Small intestine (tissue), 7 donors: Measurements from ENCODE around the gene VSNL1. TPM values are rescaled to one million over a fixed set of nuclear protein-coding genes. Genes with fewer than 3 reads are reported as not detected.

Experiments used
- DNase-seq, 2 donors: peaks; one replicate each; pipeline versions ENCODE4 v3.0.0 to v3.0.0-alpha.2; 2013
- FAIRE-seq: peaks from 2 replicates; lab custom pipeline; 2012; peaks lifted over from hg19 to GRCh38; lab: Jason Lieb, UNC
- H3K27ac ChIP-seq, 3 donors: one replicate each; pipeline ENCODE4 v1.5.1; 2013; ENCODE audit warnings: low read length in 2 of 3, mild to moderate bottlenecking in 2 of 3, control low read depth in 1 of 3, inconsistent platforms in 1 of 3, low read depth in 1 of 3, moderate library complexity in 1 of 3
- H3K27me3 ChIP-seq, 3 donors: one replicate each; pipeline ENCODE4 v1.6.1; 2013; ENCODE audit warnings: low read length in 3 of 3, inconsistent platforms in 1 of 3; ENCODE audit not compliant: control insufficient read depth in 3 of 3, insufficient read depth in 3 of 3
- H3K36me3 ChIP-seq, 3 donors: one replicate each; pipeline ENCODE4 v1.6.1; 2013; ENCODE audit warnings: low read length in 3 of 3, inconsistent platforms in 1 of 3, low read depth in 1 of 3, mild to moderate bottlenecking in 1 of 3, moderate library complexity in 1 of 3; ENCODE audit not compliant: control insufficient read depth in 3 of 3, insufficient read depth in 2 of 3
- H3K4me1 ChIP-seq, 3 donors: one replicate each; pipeline ENCODE4 v1.6.1; 2013; ENCODE audit warnings: low read length in 2 of 3, inconsistent platforms in 1 of 3, low read depth in 1 of 3, mild to moderate bottlenecking in 1 of 3, moderate library complexity in 1 of 3; ENCODE audit not compliant: control insufficient read depth in 3 of 3, insufficient read depth in 2 of 3
- H3K4me3 ChIP-seq, 3 donors: one replicate each; pipeline ENCODE4 v1.5.1; 2013; ENCODE audit warnings: low read length in 3 of 3, control low read depth in 1 of 3, inconsistent platforms in 1 of 3, low read depth in 1 of 3, mild to moderate bottlenecking in 1 of 3, moderate library complexity in 1 of 3
- H3K9me3 ChIP-seq, 2 donors: one replicate each; pipeline ENCODE4 v1.6.1; 2013; ENCODE audit warnings: low read depth in 1 of 2, low read length in 1 of 2; ENCODE audit not compliant: control insufficient read depth in 2 of 2, insufficient read depth in 1 of 2
- WGBS, 3 donors: extraction: QIAGEN DNeasy Blood & Tissue Kit; methylation state at CpG; one replicate each; pipeline ENCODE4 v1.1.7; 2013; 5-methylcytosine and 5-hydroxymethylcytosine counted together
- polyA plus RNA-seq, 4 donors: library from polyadenylated mRNA; stranded (reverse) in 3 of 4; unstranded in 1 of 4; fragments of 200-250 nt in 3 of 4; fragments of 120-200 nt in 1 of 4; gene quantifications; one replicate each; pipeline versions ENCODE4 v1.2.1 to v1.2.3, GENCODE V29; 2013
- donor health status: healthy with polysubstance abuse.
- donor health status: control.
- donor health status: control.
- donor health status: Bipolar disorder and iron deficiency.
- donor health status: healthy.

Gene VSNL1
- polyA plus RNA-seq, 4 donors, result 0.07 to 0.54 (median 0.16) TPM; not detected in 1

- H3K4me3 ChIP-seq, result no peak overlapping the region
- no peak overlapping the region for H3K27ac ChIP-seq
- FAIRE-seq (no peak), DNase-seq (no peak)
- H3K36me3 ChIP-seq, result no peaks in the 10 kb centered on the region
- H3K4me1 ChIP-seq, result peaks cover 0 to 7% (median 3%) of the 10 kb centered on the region in 3 donors
- H3K9me3 ChIP-seq, result no peaks in the 10 kb centered on the region
- peaks cover 0 to 9% (median 6%) of the 10 kb centered on the region in 3 donors for H3K27me3 ChIP-seq
Observed at GRCh38 chr2:17519486-17519885, 21.0 kb upstream of the VSNL1 start.

GRCh38 chr2:17520761-17521160 is 19.7 kb upstream of the VSNL1 start:
- 53 to 69% (median 67%) methylated on average over 2 of the region's 2 CpGs for WGBS, 3 donors
- FAIRE-seq (no peak), DNase-seq (no peak)
- no peak overlapping the region for H3K4me3 ChIP-seq
- H3K4me1 ChIP-seq, result peaks cover 0 to 7% (median 3%) of the 10 kb centered on the region in 3 donors
- H3K27me3 ChIP-seq, result peaks cover 0 to 9% (median 6%) of the 10 kb centered on the region in 3 donors
- H3K27ac ChIP-seq, result no peak overlapping the region
- no peaks in the 10 kb centered on the region for H3K9me3 ChIP-seq
- H3K36me3 ChIP-seq, result no peaks in the 10 kb centered on the region

DNA sequence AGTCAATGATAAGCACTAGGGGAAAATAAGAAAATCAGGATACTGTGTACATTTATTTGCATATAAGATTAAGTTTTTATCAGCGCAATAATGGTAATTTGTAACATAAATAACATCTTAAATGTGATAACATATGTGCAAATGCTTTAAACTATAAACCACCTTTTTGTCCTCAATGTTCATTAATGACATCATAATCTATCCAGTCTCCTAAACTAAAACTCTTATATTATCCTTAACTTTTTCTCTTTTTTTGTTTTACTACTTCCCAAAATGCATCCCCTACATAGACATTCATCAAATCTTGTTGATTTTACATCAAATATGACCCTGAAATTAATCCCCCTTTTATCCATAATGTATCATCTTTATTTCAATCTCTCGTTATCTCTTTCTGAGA is 18.9 kb upstream of the VSNL1 start:
- Histone ChIP-seq H3K27ac (no peak overlapping the region), H3K36me3 (no peaks in the 10 kb centered on the region), H3K27me3 (peaks cover 0 to 9% (median 6%) of the 10 kb centered on the region in 3 donors), H3K4me1 (peaks cover 0 to 7% (median 3%) of the 10 kb centered on the region in 3 donors), H3K9me3 (no peaks in the 10 kb centered on the region), H3K4me3 (no peak overlapping the region)
- FAIRE-seq (no peak), DNase-seq (no peak)
- 79 to 90% (median 89%) methylated on average over 2 of the region's 2 CpGs for WGBS, 3 donors

- Histone ChIP-seq H3K4me1 (peaks cover 0 to 7% (median 3%) of the 10 kb centered on the region in 3 donors), H3K27me3 (peaks cover 0 to 9% (median 6%) of the 10 kb centered on the region in 3 donors), H3K4me3 (no peak overlapping the region), H3K36me3 (no peaks in the 10 kb centered on the region), H3K9me3 (no peaks in the 10 kb centered on the region), H3K27ac (no peak overlapping the region)
- 80 to 89% (median 81%) methylated on average over 6 of the region's 6 CpGs for WGBS, 3 donors
- no peak for DNase-seq
- FAIRE-seq, result peak; percentile 15
Observed at GRCh38 chr2:17522303-17522702, 18.2 kb upstream of the VSNL1 start.

GRCh38 chr2:17529771-17530170 is 10.7 kb upstream of the VSNL1 start:
- no peak for FAIRE-seq
- 52 to 70% (median 53%) methylated on average over 2 of the region's 2 CpGs for WGBS, 3 donors
- peaks cover 0 to 3% (median 2%) of the 10 kb centered on the region in 3 donors for H3K27me3 ChIP-seq
- H3K36me3 ChIP-seq, result no peaks in the 10 kb centered on the region
- H3K4me1 ChIP-seq, result no peaks in the 10 kb centered on the region
- no peak overlapping the region for H3K4me3 ChIP-seq
- no peak for DNase-seq
- no peaks in the 10 kb centered on the region for H3K9me3 ChIP-seq
- no peak overlapping the region for H3K27ac ChIP-seq

GRCh38 chr2:17533546-17533945 is 7.0 kb upstream of the VSNL1 start:
- 60 to 76% (median 60%) methylated on average over 2 of the region's 2 CpGs for WGBS, 3 donors
- H3K36me3 ChIP-seq, result no peaks in the 10 kb centered on the region
- no peak overlapping the region for H3K4me3 ChIP-seq
- FAIRE-seq (no peak), DNase-seq (no peak)
- H3K27me3 ChIP-seq, result peaks cover 0 to 12% (median 6%) of the 10 kb centered on the region in 3 donors
- H3K27ac ChIP-seq, result no peak overlapping the region
- no peaks in the 10 kb centered on the region for H3K4me1 ChIP-seq
- H3K9me3 ChIP-seq, result no peaks in the 10 kb centered on the region

- WGBS, 3 donors, result 60 to 83% (median 62%) methylated on average over 2 of the region's 2 CpGs
- DNase-seq (no peak), FAIRE-seq (no peak)
- H3K27me3 ChIP-seq, result peaks cover 0 to 30% (median 25%) of the 10 kb centered on the region in 3 donors
- no peak overlapping the region for H3K27ac ChIP-seq
- H3K4me3 ChIP-seq, result no peak overlapping the region
- no peaks in the 10 kb centered on the region for H3K9me3 ChIP-seq
- no peaks in the 10 kb centered on the region for H3K36me3 ChIP-seq
- H3K4me1 ChIP-seq, result peaks cover 0 to 10% (median 0%) of the 10 kb centered on the region in 3 donors
Observed at GRCh38 chr2:17536416-17536815, 4.1 kb upstream of the VSNL1 start.

GRCh38 chr2:17538022-17538843 is 2.3 kb upstream of the VSNL1 start:
- H3K9me3 ChIP-seq, result no peaks in the 10 kb centered on the region
- peak overlapping the region in 2 of 3 donors; percentile 5 to 54 for H3K4me3 ChIP-seq
- DNase-seq (no peak), FAIRE-seq (no peak)
- H3K36me3 ChIP-seq, result no peaks in the 10 kb centered on the region
- WGBS, 3 donors, result 4 to 10% (median 9%) methylated on average over 30 of the region's 30 CpGs
- peaks cover 0 to 44% (median 32%) of the 10 kb centered on the region in 3 donors for H3K27me3 ChIP-seq
- H3K4me1 ChIP-seq, result peaks cover 0 to 11% (median 0%) of the 10 kb centered on the region in 3 donors
- no peak overlapping the region for H3K27ac ChIP-seq
